Neural progenitor cell (in vitro differentiated cells): ENCODE results near the gene CLEC11A.

Experiments used
- EZH2 ChIP-seq: fragments of 200-600 bp; sonication (generic); IDR thresholded peaks from 2 replicates; pipeline ENCODE4 v1.6.1; 2017; ENCODE audit warnings: antibody characterized with exemption, mild to moderate bottlenecking, moderate library complexity
- EZH2phosphoT487 ChIP-seq: fragments of 200-600 bp; sonication (generic); IDR thresholded peaks from 2 replicates; pipeline ENCODE4 v1.6.1; 2017; ENCODE audit warnings: antibody characterized with exemption
- TF ChIP-seq, protein P1 (sequence below): fragments of 200-600 bp; sonication (generic); IDR thresholded peaks from 2 replicates; pipeline ENCODE4 v1.5.1; 2017; ENCODE audit warnings: antibody characterized with exemption, mild to moderate bottlenecking

- TF ChIP-seq, protein P1, sequence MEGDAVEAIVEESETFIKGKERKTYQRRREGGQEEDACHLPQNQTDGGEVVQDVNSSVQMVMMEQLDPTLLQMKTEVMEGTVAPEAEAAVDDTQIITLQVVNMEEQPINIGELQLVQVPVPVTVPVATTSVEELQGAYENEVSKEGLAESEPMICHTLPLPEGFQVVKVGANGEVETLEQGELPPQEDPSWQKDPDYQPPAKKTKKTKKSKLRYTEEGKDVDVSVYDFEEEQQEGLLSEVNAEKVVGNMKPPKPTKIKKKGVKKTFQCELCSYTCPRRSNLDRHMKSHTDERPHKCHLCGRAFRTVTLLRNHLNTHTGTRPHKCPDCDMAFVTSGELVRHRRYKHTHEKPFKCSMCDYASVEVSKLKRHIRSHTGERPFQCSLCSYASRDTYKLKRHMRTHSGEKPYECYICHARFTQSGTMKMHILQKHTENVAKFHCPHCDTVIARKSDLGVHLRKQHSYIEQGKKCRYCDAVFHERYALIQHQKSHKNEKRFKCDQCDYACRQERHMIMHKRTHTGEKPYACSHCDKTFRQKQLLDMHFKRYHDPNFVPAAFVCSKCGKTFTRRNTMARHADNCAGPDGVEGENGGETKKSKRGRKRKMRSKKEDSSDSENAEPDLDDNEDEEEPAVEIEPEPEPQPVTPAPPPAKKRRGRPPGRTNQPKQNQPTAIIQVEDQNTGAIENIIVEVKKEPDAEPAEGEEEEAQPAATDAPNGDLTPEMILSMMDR = no peak
- TF ChIP-seq EZH2 = no peak
- TF ChIP-seq EZH2phosphoT487 = no peak
Observed at GRCh38 chr19:50720181-50720920, 2.8 kb upstream of the CLEC11A start.
